Glutamatergic neuron (in vitro differentiated cells): ENCODE results near the gene MS4A18. TPM values are rescaled to one million over a fixed set of nuclear protein-coding genes. Genes with fewer than 3 reads are reported as not detected.
"Not testable (repeated sequence)": the region's sequence is repeated elsewhere in the genome, so short reads cannot be mapped to it uniquely, and the experiment has no call there.

ENCODE experiments used
- DNase-seq: peaks from one replicate; pipeline ENCODE4 v3.0.0; 2022
- H3K27ac Mint-ChIP-seq: one replicate; pipeline ENCODE4 v1.8.0; 2020; ENCODE audit warnings: mild to moderate bottlenecking, mixed read lengths, inconsistent platforms; ENCODE audit not compliant: unreplicated experiment
- H3K27me3 Mint-ChIP-seq: one replicate; pipeline ENCODE4 v1.8.0; 2020; ENCODE audit warnings: mild to moderate bottlenecking, moderate library complexity, mixed read lengths, inconsistent platforms; ENCODE audit not compliant: unreplicated experiment
- H3K36me3 Mint-ChIP-seq: one replicate; pipeline ENCODE4 v1.8.0; 2020; ENCODE audit warnings: mild to moderate bottlenecking, mixed read lengths, inconsistent platforms; ENCODE audit not compliant: unreplicated experiment
- H3K4me1 Mint-ChIP-seq: one replicate; pipeline ENCODE4 v1.8.0; 2020; ENCODE audit warnings: mild to moderate bottlenecking, low read depth, mixed read lengths, inconsistent platforms; ENCODE audit not compliant: unreplicated experiment
- H3K4me3 Mint-ChIP-seq: one replicate; pipeline ENCODE4 v1.8.0; 2020; ENCODE audit warnings: mild to moderate bottlenecking, mixed read lengths, inconsistent platforms; ENCODE audit not compliant: unreplicated experiment
- H3K9me3 Mint-ChIP-seq: one replicate; pipeline ENCODE4 v1.8.0; 2020; ENCODE audit warnings: mild to moderate bottlenecking, moderate library complexity, mixed read lengths, inconsistent platforms; ENCODE audit not compliant: unreplicated experiment
- CTCF ChIP-seq: fragments of 200-600 bp; sonication (generic); IDR thresholded peaks from one replicate; pipeline ENCODE4 v1.5.0; 2021; ENCODE audit not compliant: partially characterized antibody, unreplicated experiment
- long read RNA-seq: library from polyadenylated mRNA; unstranded; transcript quantifications from one replicate; pipeline ENCODE4 v2.0.0, GENCODE V29; 2020; ENCODE audit not compliant: unreplicated experiment
- total RNA-seq: library from RNA; stranded (reverse); fragmentation: NEBNext Ultra II Directional; extraction: Animal tissue kit (Norgen Biotek cat#: 25700); gene quantifications from one replicate; pipeline ENCODE4 v1.2.1, GENCODE V29; 2021; ENCODE audit not compliant: unreplicated experiment

Gene MS4A18
- not detected for total RNA-seq
- long read RNA-seq: 0 reads

- H3K27me3 Mint-ChIP-seq: peaks cover 2% of the 10 kb centered on the region
- H3K27ac Mint-ChIP-seq: no peak within 1 kb of the TSS
- no peak for DNase-seq
- no peaks in the 10 kb centered on the region for H3K36me3 Mint-ChIP-seq
- TF ChIP-seq CTCF: no peak
- no peaks in the 10 kb centered on the region for H3K9me3 Mint-ChIP-seq
- H3K4me3 Mint-ChIP-seq: no peak within 1 kb of the TSS
- H3K4me1 Mint-ChIP-seq: no peaks in the 10 kb centered on the region
Observed at GRCh38 chr11:60724420-60724819, at the start of gene MS4A18. TSS of gene MS4A18 (plus strand) at chr11:60724720.

GRCh38 chr11:60678231-60678630 lies 46.3 kb upstream of the MS4A18 start:
- Mint-ChIP-seq H3K9me3 (peaks cover 16% of the 10 kb centered on the region), H3K36me3 (peaks cover 14% of the 10 kb centered on the region)
- DNase-seq, H3K4me3 Mint-ChIP-seq, H3K4me1 Mint-ChIP-seq, H3K27ac Mint-ChIP-seq, H3K27me3 Mint-ChIP-seq: not testable (repeated sequence)

- TF ChIP-seq CTCF: no peak
- H3K9me3 Mint-ChIP-seq: peaks cover 16% of the 10 kb centered on the region
- no peak overlapping the region for H3K27ac Mint-ChIP-seq
- H3K36me3 Mint-ChIP-seq: peaks cover 14% of the 10 kb centered on the region
- H3K4me1 Mint-ChIP-seq: no peaks in the 10 kb centered on the region
- DNase-seq: no peak
- H3K4me3 Mint-ChIP-seq: no peak overlapping the region
- H3K27me3 Mint-ChIP-seq: no peaks in the 10 kb centered on the region
Observed at GRCh38 chr11:60679879-60680278, 44.6 kb upstream of the MS4A18 start.

GRCh38 chr11:60680455-60681119 lies 43.9 kb upstream of the MS4A18 start:
- H3K9me3 Mint-ChIP-seq: peaks cover 16% of the 10 kb centered on the region
- TF ChIP-seq CTCF: no peak
- no peaks in the 10 kb centered on the region for H3K27me3 Mint-ChIP-seq
- DNase-seq: no peak
- no peaks in the 10 kb centered on the region for H3K4me1 Mint-ChIP-seq
- H3K36me3 Mint-ChIP-seq: peaks cover 14% of the 10 kb centered on the region
- H3K4me3 Mint-ChIP-seq: no peak overlapping the region
- no peak overlapping the region for H3K27ac Mint-ChIP-seq

GRCh38 chr11:60684541-60684848 lies 40.0 kb upstream of the MS4A18 start:
- DNase-seq, H3K36me3 Mint-ChIP-seq, H3K27ac Mint-ChIP-seq, H3K9me3 Mint-ChIP-seq, H3K4me1 Mint-ChIP-seq, H3K27me3 Mint-ChIP-seq, H3K4me3 Mint-ChIP-seq: not testable (repeated sequence)

- H3K4me1 Mint-ChIP-seq: no peaks in the 10 kb centered on the region
Observed at GRCh38 chr11:60691661-60692060, 32.9 kb upstream of the MS4A18 start.

More at GRCh38 chr11:60691661-60692060, 32.9 kb upstream of the MS4A18 start:
- TF ChIP-seq CTCF: no peak
- DNase-seq: no peak
- H3K9me3 Mint-ChIP-seq: peaks cover 4% of the 10 kb centered on the region
- peaks cover 6% of the 10 kb centered on the region for H3K27me3 Mint-ChIP-seq
- no peaks in the 10 kb centered on the region for H3K36me3 Mint-ChIP-seq
- H3K4me3 Mint-ChIP-seq: no peak overlapping the region
- H3K27ac Mint-ChIP-seq: no peak overlapping the region
